Neural progenitor cell (in vitro differentiated cells): ENCODE data around the gene AKR1E2.

Experiments
- CTCF ChIP-seq: fragments of 200-600 bp; sonication (generic); IDR thresholded peaks from 2 replicates; pipeline ENCODE4 v1.5.1; 2017; ENCODE audit warnings: antibody characterized with exemption, mild to moderate bottlenecking
- EZH2 ChIP-seq: fragments of 200-600 bp; sonication (generic); IDR thresholded peaks from 2 replicates; pipeline ENCODE4 v1.6.1; 2017; ENCODE audit warnings: antibody characterized with exemption, mild to moderate bottlenecking, moderate library complexity

DNA sequence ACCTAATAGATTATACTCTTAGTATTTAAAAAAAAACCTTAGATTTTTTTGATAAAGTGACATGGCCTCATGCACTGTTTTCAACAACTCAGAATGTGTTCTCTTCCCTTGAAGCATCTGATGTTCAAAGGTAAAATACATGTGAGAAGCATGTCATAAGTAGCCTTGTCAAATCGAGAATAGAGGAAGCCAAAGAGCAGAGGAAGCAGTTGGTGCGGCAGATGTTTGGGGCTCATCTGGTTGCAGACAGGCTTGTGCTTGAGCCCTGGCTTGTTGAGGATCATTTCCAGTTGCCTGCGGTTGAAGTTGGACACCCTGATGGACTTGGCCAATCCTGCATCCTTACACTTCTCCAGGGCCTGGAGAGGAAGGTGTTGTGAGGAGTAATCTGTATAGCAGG is 59.2 kb downstream of the AKR1E2 start:
- TF ChIP-seq EZH2 (no peak), CTCF (no peak)
